Activated T-cell treated with anti-CD3 and anti-CD28 coated beads, Interleukin-2, amount 50 U/mL, for 48 hours (primary cell): ENCODE data around the gene OR1N2.
A peak's percentile ranks its signal among the peaks of the same experiment; 100 is the strongest.
"Not testable (repeated sequence)": the region's sequence is repeated elsewhere in the genome, so short reads cannot be mapped to it uniquely, and the experiment has no call there.

Experiments used
- DNase-seq, 2 experiments: peaks; one replicate each; pipeline ENCODE4 v3.0.0-alpha.2; 2020

The OR1N2 gene, protein sequence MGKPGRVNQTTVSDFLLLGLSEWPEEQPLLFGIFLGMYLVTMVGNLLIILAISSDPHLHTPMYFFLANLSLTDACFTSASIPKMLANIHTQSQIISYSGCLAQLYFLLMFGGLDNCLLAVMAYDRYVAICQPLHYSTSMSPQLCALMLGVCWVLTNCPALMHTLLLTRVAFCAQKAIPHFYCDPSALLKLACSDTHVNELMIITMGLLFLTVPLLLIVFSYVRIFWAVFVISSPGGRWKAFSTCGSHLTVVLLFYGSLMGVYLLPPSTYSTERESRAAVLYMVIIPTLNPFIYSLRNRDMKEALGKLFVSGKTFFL

DNA sequence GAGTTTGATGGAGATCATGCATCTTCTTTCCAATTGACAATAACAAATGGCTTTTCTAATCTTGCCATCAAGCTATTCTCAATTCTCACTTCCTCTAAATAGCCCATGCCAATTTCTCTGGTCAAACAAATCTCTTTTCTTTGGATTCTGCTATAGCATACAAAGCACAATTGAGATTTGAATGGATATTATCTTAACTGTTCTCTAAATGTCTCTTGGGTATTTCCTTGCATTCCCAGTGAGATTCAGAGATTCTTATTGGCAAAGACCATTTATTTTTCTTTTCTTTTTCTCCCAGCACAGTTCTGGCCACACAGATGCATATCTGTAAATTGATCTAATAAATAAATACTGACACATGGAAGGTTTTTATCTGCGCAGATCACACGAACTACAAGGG, at the start of gene OR1N2:
OR1N2 (plus strand) TSS at position 301 of the 400 bp plus-strand sequence. CDS start 100 bp downstream, outside the sequence.
- DNase-seq: no peak

DNA sequence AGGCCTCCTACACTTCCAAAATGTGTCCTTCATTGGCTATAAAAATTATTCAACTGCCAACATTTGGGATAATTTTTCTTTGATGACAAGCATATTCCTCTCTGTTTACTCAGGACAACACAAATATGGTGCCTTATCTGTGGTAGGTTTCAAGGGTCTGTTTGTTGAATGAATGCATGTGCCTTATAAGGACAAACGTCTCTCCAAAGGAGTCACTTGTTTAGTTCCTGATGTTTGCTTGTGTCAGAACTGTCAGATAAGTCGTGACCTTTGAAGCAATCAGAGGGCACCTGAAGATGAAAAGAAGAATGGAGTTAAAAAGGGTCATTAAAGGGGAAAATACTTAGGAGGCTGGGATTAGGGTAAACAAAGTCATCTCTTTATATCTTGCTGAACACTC, 45.9 kb upstream of the OR1N2 start:
- no peak for DNase-seq

DNA sequence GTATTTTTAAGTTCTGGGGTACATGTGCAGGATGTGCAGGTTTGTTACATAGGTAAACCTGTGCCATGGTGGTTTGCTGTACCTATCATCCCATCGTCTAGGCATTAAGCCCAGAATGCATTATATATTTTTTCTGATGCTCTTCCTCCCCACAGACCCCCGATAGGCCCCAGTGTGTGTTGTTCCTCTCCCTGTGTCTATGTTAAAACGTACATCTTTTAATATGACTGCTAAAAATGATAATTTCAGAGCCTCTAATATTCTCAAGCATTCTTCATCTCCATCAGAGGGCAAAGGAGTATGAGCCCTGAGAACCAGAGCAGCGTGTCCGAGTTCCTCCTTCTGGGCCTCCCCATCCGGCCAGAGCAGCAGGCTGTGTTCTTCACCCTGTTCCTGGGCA, 42.4 kb upstream of the OR1N2 start, which contains the start of gene OR1J2:
OR1J2 (plus strand) TSS at position 301 of the 400 bp plus-strand sequence; CDS start at position 301, 0 bp downstream.
- no peak for DNase-seq

DNA sequence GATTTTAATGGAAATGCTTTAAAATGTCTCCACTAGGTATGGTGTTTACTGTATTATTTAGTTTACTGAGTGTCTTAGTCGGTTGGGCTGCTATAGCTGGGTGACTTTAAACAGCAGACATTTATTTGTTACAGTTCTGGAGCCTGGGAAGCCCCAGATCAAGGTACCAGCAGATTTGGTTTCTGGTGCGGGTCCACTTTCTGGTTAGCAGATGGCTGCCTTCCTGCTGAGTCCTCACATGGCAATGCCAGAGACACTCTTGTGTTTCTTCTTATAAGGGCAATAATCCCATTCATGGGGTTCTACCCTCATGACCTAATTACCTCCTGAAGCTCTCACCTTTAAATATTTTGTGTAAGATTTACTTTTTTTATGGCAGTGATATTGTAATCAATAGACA, 34.7 kb upstream of the OR1N2 start:
- DNase-seq: no peak

DNA sequence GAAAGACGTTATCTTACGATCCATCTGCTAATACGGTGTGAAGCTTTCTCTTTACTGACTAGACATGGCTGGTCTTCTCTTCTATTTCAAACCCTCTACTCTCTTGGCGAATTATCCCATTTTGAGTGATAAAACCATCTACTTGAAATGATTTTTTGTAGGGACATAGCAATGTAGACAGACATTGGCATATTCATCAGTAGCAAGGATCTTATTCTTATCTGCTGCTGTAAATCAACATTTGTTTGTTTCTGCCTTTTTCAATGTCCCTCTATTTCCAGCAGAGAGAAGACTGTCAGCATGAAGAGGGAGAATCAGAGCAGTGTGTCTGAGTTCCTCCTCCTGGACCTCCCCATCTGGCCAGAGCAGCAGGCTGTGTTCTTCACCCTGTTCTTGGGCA, 34.1 kb upstream of the OR1N2 start, which contains the start of gene OR1J4:
OR1J4 (plus strand) TSS at position 301 of the 400 bp plus-strand sequence; CDS start at position 301, 0 bp downstream.
- DNase-seq: no peak

DNA sequence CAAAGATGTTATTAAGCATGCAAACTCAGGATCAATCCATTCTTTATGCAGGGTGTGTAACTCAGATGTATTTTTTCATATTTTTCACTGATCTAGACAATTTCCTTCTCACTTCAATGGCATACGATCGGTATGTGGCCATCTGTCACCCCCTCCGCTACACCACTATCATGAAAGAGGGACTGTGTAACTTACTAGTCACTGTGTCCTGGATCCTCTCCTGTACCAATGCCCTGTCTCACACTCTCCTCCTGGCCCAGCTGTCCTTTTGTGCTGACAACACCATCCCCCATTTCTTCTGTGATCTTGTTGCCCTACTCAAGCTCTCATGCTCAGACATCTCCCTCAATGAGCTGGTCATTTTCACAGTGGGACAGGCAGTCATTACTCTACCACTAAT, 33.5 kb upstream of the OR1N2 start:
- DNase-seq: no peak

DNA sequence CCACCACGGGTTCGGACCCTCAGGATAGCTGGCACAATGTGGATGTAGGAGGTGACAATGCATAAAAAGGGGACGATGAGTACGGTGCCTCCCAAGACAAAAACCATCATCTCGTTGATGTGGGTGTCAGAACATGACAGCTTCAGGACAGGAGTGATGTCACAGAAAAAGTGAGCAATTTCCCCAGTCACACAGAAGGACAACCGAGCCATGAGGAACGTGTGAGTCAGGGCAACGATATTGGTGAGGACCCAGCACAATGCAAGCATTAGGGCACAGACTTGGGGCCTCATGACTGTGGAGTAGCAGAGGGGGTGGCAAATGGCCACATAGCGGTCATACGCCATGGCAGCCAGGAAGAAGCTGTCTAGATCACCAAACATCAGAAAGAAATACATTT, 26.3 kb upstream of the OR1N2 start:
- peak; percentile 22 to 25 for DNase-seq

DNA sequence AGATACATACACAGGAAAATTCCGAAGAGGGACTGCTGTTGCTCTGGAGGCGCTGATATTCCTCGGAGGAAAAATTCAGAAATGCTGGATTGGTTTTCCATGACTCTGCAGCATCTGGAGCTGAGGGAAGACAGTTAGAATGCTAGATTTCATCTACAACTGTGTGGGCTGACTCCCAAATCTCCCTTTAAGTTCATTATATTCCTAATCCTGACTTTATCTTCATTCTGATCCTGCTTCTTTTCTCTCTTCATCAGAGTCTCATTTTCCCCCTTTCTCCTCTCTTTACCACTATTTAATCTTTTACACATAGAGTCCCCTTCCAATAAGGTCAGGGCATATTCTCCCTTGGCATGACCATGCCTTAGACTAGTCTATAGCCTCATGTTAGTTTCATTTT, 25.7 kb upstream of the OR1N2 start, which contains the start of gene OR1N1:
OR1N1 (minus strand) TSS at position 101 of the 400 bp plus-strand sequence; CDS start at position 101, 0 bp downstream.
- DNase-seq: no peak

DNA sequence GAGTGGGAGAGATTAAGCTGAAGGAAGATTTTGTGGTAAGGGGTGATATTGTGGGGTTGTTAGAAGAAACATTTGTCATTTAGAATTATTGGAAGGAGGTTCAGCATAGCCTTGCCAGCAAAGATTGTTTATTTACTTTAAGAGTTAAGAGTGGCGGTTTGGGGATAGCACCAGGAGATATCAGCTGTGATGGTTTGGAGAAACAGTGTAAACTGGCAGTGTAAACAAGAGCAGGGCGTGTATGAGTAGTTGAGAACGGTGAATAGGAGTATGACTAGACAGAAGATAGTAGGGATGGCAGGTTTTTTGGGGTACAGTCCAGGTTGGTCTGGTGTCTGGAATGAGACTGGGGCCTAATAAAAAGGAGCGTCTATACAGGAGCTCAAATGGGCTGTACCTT, 21.8 kb upstream of the OR1N2 start:
- not testable (repeated sequence) for DNase-seq

DNA sequence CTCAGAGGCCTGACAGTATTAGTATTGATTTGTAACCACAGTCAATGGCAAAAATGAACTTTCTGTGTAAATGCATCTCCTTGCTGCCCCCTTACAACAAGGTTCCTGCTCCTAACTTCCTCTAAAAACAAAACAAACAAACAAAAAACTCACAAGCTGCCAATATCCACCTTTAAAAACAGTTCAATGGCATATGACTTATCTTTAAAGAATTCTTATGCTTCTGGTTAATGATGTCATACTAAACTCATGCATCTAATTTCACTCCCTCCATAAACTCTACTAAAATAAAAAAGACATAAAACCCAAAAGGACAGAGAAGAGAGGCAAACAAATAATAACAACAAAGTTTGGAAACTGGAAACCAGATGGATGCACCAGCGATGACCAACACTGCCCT, 16.8 kb upstream of the OR1N2 start:
- DNase-seq: no peak

DNA sequence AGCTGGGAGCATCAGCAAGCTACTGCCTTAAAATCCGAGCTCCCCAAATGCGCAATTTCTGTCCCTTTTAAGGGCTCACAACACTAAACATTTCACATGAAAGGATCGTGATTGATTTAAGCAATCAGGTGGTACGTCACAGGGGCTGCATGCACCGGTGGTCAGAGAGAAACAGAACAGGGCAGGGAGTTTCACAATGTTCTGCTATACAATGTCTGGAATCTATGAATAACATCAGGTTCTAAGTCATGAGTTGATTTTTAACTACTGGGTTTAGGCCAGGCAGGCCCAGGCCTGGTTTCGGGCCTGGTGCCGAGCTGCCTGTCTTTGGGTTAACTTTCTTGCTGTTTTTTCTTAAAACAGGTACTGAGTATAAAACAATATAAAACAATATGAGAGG, 15.8 kb upstream of the OR1N2 start:
- not testable (repeated sequence) for DNase-seq

DNA sequence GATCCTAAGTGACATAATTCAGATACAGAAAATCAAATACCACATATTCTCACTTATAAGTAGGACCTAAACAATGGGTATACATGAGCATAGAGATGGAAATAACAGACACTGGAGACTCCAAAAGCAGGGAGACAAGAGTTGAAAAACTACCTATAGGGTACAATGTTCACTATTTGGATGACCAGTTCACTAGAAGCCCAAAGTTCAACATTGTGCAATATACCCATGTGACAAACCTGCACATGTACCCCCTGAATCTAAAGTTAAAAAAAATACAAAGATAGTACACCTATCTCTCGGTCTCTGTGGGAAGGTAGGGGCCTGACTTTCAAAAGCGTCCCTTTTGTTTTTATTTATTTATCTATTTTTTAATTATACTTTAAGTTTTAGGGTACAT, 14.2 kb upstream of the OR1N2 start:
- no peak for DNase-seq

DNA sequence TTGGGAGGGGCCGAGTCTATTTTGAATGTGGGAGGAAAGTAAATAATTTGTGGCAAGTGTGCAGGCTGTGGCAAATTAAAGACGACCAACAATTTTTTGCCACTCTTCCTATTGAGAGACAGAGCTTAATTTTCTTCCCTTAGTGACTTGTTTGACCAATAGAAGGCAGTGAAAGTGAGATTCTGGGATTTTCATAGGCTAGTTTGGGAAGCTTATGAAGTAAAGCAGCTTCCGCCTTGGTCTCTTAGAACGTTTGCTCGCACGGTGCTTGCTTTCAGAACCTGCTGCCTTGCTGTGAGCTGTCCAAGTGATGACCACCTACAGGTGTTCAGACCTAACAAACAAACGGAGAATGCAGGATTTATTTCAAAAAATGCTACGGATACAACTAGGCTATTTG, 6.7 kb upstream of the OR1N2 start:
- DNase-seq: no peak

DNA sequence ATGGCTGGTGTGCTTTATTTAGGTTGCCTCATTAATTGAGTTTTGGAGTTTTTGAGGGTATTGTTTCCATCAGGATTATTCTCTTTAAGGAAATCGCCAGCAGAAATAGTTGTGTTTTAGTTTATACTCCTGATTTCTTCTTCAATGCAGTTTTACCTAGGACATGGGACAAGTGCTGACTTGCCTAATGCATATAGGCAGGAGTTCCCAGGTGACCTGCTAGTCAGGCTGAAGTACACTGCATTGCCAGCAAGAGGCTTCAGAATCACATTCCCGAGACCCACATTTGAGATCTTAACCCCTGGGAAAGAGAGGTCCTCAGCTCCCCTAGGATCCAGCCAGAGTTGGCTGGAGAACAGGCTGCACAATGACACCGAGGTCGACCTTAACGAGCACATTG, 1.5 kb upstream of the OR1N2 start:
- DNase-seq: no peak

DNA sequence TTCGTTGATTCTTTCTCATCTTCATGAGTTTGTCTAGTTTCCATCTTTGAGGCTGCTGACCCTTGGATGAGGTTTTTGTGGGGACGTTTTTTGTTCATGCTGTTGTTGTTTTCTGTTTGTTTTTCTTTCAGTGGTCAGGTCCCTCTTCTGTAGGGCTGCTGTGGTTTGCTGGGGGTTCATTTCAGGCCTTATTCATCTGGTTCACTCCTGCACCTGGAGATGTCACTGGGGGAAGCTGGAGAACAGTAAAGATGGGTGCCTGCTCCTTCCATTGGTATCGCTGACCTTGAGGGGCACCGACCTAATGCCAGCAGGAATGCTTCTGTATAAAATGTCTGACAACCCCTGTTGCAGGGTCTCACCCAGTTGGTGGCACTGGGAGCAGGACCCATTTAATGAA, 8.5 kb downstream of the OR1N2 start:
- no peak for DNase-seq

DNA sequence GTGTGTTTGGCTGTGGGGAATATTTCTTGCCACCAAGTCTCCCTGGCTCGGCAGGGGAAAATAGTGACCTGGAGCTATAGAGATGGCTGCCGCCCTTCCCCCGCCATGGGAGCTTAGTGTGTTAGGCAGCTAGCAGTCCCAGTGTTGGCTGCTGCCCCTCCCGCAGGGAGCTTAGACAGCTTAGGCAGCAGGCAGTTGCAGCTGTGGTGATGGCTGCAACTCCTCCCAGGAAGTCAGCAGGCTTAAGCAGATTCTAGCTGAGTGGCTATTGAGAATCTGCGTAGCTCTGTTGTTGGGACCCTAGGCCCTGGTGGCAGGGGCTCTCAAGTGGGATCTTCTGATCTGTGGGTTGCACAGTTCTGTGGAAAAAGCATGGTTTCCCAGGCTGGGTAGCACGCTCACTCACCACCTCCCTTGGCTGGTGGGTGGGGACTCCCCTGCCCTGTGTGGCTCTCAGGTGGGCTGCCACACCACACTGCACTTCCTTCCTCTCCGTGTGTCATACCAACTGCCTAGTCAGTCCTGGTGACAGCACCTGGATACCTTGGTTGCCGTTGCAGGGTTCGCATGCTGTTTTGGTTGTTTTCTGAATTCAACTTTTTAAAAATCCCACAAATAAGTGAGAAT, 9.3 kb downstream of the OR1N2 start:
- peak in 1 of 2 experiments; percentile 37 for DNase-seq

DNA sequence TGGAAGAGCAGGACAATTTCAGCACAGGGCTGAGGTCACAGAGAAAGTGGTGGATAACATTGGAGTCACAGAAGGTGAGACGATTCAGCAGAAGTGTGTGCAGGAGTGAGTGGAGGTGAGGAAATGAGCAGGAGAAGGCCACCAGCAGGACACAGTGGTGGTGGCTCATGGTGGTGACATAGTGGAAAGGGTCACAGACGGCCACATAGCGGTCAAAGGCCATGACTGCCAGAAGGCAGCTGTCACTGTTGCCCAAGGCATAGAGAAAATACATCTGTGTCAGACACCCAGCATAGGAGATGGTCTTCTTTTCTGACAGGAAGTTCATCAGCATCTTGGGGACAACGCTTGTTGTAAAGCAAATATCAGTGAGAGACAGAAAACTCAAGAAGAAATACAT, 15.0 kb downstream of the OR1N2 start:
- DNase-seq: no peak

DNA sequence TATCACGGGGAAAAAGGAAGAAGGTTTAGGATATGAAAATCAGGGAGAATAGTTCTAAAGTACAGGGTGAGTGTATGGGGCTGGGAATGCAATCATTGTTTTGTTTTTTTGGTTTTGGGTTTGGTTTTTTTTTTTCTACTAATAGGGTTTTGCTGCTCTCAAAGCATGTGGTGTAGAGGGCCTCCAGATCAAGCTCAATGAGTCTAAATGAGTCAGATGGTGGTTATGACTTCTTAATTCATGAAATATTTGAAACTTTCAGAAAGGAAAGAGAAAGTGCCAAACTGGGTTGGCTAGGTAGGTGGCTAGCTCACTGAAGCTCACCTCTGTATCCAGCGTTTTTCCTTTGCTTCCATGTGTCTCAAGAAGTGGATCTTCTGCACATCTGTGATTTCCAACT, 19.5 kb downstream of the OR1N2 start:
- DNase-seq: no peak

DNA sequence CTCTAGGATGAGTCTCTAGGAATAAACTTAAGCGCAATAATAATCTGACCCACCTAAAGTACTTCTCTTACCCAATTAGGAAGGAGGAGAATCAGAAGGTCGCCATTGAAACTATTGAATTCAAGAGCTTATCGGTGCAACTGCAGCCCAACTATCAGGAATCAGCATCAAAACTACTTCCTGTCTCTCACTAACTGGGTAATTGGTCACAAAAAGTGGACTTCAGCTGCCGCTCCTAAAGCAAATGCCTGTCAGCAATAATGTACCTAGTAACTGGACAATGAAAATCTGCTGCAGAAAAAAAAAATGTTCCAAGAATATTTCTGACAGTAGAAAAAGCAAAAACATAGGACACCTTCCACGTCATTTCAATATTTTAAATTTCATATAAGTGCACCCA, 27.0 kb downstream of the OR1N2 start:
- DNase-seq: no peak

DNA sequence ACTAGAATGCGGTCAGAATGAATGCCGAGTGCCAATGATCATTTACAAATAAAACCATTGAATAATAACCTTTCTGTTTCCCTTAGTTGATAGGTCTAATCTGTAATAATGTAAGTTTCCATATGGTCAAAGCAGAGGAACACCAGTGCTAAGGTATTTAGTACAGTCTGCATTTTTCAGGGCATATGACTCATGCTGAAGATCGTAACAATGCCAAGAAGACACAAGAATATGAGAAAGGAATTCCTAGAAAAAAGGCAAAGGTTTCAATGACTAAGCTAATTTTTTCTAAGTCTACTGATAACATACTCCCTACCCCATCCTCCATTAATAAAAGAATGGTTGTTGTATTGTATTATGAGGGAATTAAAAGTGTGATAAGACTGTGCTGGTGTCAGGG, 27.4 kb downstream of the OR1N2 start:
- no peak for DNase-seq

DNA sequence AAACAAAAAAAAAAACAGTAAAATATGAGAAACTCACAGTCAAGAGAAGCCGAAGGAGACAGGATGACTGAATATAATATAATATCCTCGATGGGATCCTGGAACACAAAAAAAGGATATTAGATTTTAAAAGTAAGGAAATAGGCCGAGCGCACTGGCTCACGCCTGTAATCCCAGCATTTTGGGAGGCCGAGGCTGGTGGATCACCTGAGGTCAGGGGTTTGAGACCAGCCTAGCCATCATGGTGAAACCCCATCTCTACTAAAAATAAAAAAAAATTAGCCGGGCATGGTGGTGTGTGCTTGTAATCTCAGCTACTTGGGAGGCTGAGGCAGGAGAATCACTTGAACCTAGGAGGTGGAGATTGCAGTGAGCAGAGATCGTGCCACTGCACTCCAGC, 30.4 kb downstream of the OR1N2 start, which contains the start of gene OR1L8:
OR1L8 (minus strand) TSS at position 101 of the 400 bp plus-strand sequence. CDS start 14,907 bp downstream, outside the sequence.
- not testable (repeated sequence) for DNase-seq
